ENCODE measurements around the gene HPSE2.

- TF ChIP-seq CTCF (IDR thresholded peaks at IDR 0.05; ENCODE audit: low read depth, low read length) (no peak), EZH2phosphoT487 (IDR thresholded peaks at IDR 0.05; ENCODE audit: low read depth) (no peak)
Observed at GRCh38 chr10:98596404-98596803, 639.2 kb downstream of the HPSE2 start.
